Measurements from ENCODE around the gene CRISP3.

Gene CRISP3

DNA sequence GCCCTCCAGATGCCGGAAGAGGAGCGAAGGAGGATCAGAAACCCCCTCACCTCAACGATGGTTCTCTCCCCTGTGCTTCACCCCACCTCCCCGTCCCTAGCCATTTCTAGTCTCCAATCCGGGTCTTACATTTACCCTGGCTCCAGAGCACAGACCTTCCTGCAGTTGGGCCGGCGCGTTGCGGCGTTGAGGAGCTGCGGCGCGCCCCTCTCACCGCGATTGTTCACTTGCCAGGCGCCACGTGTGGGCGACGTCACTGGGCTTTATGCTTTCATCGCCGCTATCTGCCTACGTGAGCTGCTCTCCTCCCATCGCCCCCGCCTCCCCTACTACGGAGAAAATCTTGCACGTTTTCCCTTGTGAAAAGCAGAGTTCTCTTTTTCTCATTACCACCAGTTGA is 30.8 kb downstream of the CRISP3 start, which contains the start of gene CRISP2:
Gene CRISP2, minus strand, starts transcription at position 198 of the 400 bp plus-strand sequence. CDS start 4,347 bp downstream, outside the sequence.
- Histone ChIP-seq H2AFZ (ENCODE audit: low read depth, low read length) (no peak within 1 kb of the TSS), H3K36me3 (ENCODE audit: insufficient read depth, low read length) (no peaks in the 10 kb centered on the region), H3K9ac (ENCODE audit: low read depth, low read length) (no peak within 1 kb of the TSS), H3K27ac (ENCODE audit: low read length) (no peak within 1 kb of the TSS), H4K20me1 (ENCODE audit: insufficient read depth, low read length) (no peaks in the 10 kb centered on the region), H3K4me1 (ENCODE audit: insufficient read depth, low read length) (no peaks in the 10 kb centered on the region), H3K27me3 (ENCODE audit: insufficient read depth, low read length, poor library complexity) (no peaks in the 10 kb centered on the region), H3K79me2 (ENCODE audit: insufficient read depth, low read length) (no peaks in the 10 kb centered on the region), H3K9me3 (ENCODE audit: insufficient read depth, low read length, severe bottlenecking) (no peaks in the 10 kb centered on the region), H3K4me3 (ENCODE audit: low read depth in 1 of 2, low read length in 2 of 2) (no peak within 1 kb of the TSS), H3K4me2 (ENCODE audit: insufficient read depth, low read length) (no peak within 1 kb of the TSS)
- ATAC-seq (ENCODE audit: insufficient read depth, low read depth) (no peak), DNase-seq (no peak)
- TF ChIP-seq EZH2 (IDR thresholded peaks at IDR 0.05; ENCODE audit: borderline replicate concordance, low read depth, low read length, severe bottlenecking) = no peak
- TF ChIP-seq, protein P1, sequence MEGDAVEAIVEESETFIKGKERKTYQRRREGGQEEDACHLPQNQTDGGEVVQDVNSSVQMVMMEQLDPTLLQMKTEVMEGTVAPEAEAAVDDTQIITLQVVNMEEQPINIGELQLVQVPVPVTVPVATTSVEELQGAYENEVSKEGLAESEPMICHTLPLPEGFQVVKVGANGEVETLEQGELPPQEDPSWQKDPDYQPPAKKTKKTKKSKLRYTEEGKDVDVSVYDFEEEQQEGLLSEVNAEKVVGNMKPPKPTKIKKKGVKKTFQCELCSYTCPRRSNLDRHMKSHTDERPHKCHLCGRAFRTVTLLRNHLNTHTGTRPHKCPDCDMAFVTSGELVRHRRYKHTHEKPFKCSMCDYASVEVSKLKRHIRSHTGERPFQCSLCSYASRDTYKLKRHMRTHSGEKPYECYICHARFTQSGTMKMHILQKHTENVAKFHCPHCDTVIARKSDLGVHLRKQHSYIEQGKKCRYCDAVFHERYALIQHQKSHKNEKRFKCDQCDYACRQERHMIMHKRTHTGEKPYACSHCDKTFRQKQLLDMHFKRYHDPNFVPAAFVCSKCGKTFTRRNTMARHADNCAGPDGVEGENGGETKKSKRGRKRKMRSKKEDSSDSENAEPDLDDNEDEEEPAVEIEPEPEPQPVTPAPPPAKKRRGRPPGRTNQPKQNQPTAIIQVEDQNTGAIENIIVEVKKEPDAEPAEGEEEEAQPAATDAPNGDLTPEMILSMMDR (IDR thresholded peaks at IDR 0.05; ENCODE audit: borderline replicate concordance, extremely low read depth, low read length, poor library complexity, severe bottlenecking) = no peak

- Histone ChIP-seq H3K36me3 (ENCODE audit: insufficient read depth, low read length) (no peaks in the 10 kb centered on the region), H2AFZ (ENCODE audit: low read depth, low read length) (no peak overlapping the region), H3K27me3 (ENCODE audit: insufficient read depth, low read length, poor library complexity) (no peaks in the 10 kb centered on the region), H3K4me1 (ENCODE audit: insufficient read depth, low read length) (no peaks in the 10 kb centered on the region), H3K4me3 (ENCODE audit: low read depth in 1 of 2, low read length in 2 of 2) (no peak overlapping the region), H3K4me2 (ENCODE audit: insufficient read depth, low read length) (no peak overlapping the region), H3K79me2 (ENCODE audit: insufficient read depth, low read length) (no peaks in the 10 kb centered on the region), H3K9ac (ENCODE audit: low read depth, low read length) (no peak overlapping the region), H3K27ac (ENCODE audit: low read length) (no peak overlapping the region), H4K20me1 (ENCODE audit: insufficient read depth, low read length) (no peaks in the 10 kb centered on the region), H3K9me3 (ENCODE audit: insufficient read depth, low read length, severe bottlenecking) (no peaks in the 10 kb centered on the region)
- DNase-seq (no peak), ATAC-seq (ENCODE audit: insufficient read depth, low read depth) (no peak)
- no peak for TF ChIP-seq EZH2 (IDR thresholded peaks at IDR 0.05; ENCODE audit: borderline replicate concordance, low read depth, low read length, severe bottlenecking)
- TF ChIP-seq, protein P1 (IDR thresholded peaks at IDR 0.05; ENCODE audit: borderline replicate concordance, extremely low read depth, low read length, poor library complexity, severe bottlenecking) = no peak
Measured at GRCh38 chr6:49698478-49698877, 45.7 kb downstream of the CRISP3 start.

DNA sequence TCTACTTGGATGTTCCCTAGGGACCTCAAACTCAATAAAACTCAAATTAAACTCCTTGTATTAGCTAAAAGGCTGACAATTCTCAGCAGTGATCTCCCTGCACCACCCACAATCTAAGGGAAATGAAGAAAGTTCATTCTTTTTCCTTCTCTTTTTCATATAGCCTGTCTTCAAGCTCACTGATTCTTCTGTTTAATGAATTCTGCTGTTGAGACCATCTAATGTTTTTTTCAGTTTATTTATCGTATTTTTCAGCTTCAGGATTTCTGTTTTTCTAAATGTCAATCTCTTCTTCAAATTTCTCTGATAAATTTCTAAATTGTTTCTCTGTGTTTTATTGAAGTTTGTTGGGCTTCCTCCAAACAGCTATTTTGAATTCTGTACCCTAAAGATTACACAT is 50.7 kb downstream of the CRISP3 start:
- no peaks in the 10 kb centered on the region for H3K4me1 ChIP-seq (ENCODE audit: insufficient read depth, low read length)
- no peaks in the 10 kb centered on the region for H3K9me3 ChIP-seq (ENCODE audit: insufficient read depth, low read length, severe bottlenecking)
- no peak overlapping the region for H3K9ac ChIP-seq (ENCODE audit: low read depth, low read length)
- no peak overlapping the region for H2AFZ ChIP-seq (ENCODE audit: low read depth, low read length)
- H3K79me2 ChIP-seq (ENCODE audit: insufficient read depth, low read length) = no peaks in the 10 kb centered on the region
- TF ChIP-seq, protein P1 (IDR thresholded peaks at IDR 0.05; ENCODE audit: borderline replicate concordance, extremely low read depth, low read length, poor library complexity, severe bottlenecking) = no peak
- H3K4me2 ChIP-seq (ENCODE audit: insufficient read depth, low read length) = no peak overlapping the region
- no peaks in the 10 kb centered on the region for H4K20me1 ChIP-seq (ENCODE audit: insufficient read depth, low read length)
- no peaks in the 10 kb centered on the region for H3K27me3 ChIP-seq (ENCODE audit: insufficient read depth, low read length, poor library complexity)
- H3K36me3 ChIP-seq (ENCODE audit: insufficient read depth, low read length) = no peaks in the 10 kb centered on the region
- no peak overlapping the region for H3K27ac ChIP-seq (ENCODE audit: low read length)
- no peak overlapping the region for H3K4me3 ChIP-seq (ENCODE audit: low read depth in 1 of 2, low read length in 2 of 2)
- ATAC-seq (ENCODE audit: insufficient read depth, low read depth) (no peak), DNase-seq (no peak)

GRCh38 chr6:49692534-49692933 is 51.7 kb downstream of the CRISP3 start:
- no peaks in the 10 kb centered on the region for H4K20me1 ChIP-seq (ENCODE audit: insufficient read depth, low read length)
- H3K9ac ChIP-seq (ENCODE audit: low read depth, low read length) = no peak overlapping the region
- H3K4me1 ChIP-seq (ENCODE audit: insufficient read depth, low read length) = no peaks in the 10 kb centered on the region
- no peaks in the 10 kb centered on the region for H3K9me3 ChIP-seq (ENCODE audit: insufficient read depth, low read length, severe bottlenecking)
- ATAC-seq (ENCODE audit: insufficient read depth, low read depth) (no peak), DNase-seq (no peak)
- no peaks in the 10 kb centered on the region for H3K79me2 ChIP-seq (ENCODE audit: insufficient read depth, low read length)
- H3K36me3 ChIP-seq (ENCODE audit: insufficient read depth, low read length) = no peaks in the 10 kb centered on the region
- H3K4me3 ChIP-seq (ENCODE audit: low read depth in 1 of 2, low read length in 2 of 2) = no peak overlapping the region
- no peak overlapping the region for H2AFZ ChIP-seq (ENCODE audit: low read depth, low read length)
- H3K4me2 ChIP-seq (ENCODE audit: insufficient read depth, low read length) = no peak overlapping the region
- TF ChIP-seq EZH2 (IDR thresholded peaks at IDR 0.05; ENCODE audit: borderline replicate concordance, low read depth, low read length, severe bottlenecking) = no peak
- TF ChIP-seq, protein P1 (IDR thresholded peaks at IDR 0.05; ENCODE audit: borderline replicate concordance, extremely low read depth, low read length, poor library complexity, severe bottlenecking) = no peak
- no peak overlapping the region for H3K27ac ChIP-seq (ENCODE audit: low read length)
- H3K27me3 ChIP-seq (ENCODE audit: insufficient read depth, low read length, poor library complexity) = no peaks in the 10 kb centered on the region
